ENCODE results near the gene TUBB2B.

Gene TUBB2B

DNA sequence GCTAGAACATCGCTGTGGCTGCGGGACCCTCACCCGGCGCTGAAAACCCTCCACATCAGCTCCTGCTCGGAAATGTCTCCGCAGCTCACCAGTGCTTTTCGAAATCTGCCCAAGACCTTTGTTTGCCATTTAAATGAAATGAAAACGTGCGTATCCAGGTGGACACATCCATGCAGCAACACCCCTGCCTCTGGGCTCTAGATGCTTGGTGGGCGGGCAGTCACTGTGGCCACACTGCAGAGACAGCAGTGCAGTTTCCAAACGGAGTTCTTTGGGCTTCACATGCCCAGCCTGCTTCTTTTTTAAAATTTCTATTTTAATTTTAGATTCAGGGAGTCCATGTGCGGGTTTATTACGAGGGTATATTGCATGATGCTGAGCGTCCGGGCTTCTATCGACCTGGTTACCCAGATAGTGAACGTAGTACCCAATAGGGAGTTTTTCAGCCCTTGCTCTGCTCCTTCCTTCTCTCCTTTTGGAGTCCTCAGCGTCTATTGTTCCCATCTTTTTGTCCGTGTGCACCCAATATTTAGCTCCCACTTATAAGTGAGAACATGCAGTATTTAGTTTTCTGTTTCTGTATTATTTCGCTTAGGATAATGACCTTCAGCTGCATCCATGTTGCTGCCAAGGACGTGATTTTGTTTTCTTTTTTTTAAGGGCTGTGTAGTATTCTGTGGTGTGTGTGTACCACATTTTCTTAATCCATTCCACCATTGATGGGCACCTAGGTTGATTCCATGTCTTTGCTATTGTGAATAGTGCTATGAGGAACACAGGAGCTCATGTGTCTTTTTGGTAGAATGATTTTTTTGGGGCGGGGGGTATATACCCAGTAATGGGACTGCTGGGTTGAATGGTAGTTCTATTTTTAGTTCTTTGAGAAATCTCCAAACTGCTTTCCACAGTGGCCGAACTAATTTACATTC is 4.8 kb upstream of the TUBB2B start:
- no peak for DNase-seq (ENCODE audit: low spot score)

- no peak for DNase-seq (ENCODE audit: low spot score)
Observed at GRCh38 chr6:3231247-3232016, 4.0 kb upstream of the TUBB2B start.

DNA sequence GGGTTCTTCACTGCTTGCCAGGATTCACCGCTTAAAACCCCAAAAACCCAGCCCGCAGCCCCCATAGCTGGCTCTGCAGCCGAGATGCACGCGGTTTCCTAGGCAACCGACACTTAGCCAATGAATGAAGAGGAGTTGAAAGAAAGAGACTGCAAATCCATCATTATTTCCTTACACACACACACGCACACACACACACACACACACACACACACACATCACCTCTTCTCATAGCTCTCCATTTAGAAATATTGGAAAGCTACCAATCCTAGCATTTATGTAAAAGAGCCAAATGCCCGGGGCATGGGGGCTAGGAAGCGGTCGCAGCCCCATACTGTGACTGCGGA is 3.4 kb upstream of the TUBB2B start:
- no peak for DNase-seq (ENCODE audit: low spot score)

DNA sequence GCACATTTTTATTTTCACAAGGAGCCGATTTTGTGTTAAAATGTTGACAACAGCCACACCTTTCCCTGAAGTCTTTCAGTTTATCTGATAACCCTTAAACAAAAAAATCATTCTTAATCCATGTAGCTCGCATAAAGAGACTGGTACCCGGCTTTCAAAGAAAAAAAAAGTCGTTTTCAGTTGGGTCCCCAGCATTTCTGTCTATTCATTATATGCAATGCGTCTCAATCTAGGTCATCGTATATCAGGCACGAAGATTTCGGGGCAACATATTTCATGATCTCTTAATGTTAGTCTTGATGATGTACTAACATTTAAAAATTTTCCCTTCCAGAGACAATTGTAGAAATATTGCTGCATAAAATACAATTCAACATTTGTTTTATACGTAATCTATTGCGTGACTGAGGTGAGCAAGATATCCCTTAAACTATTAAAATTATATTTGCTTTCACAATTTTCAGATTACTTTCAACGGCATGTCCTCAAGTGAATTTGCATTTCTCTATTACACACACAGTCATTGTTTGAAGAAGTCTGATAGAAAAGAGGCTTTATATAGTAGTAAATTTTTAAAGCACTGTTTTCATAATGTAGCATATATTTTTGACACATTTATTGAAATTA is 2.9 kb upstream of the TUBB2B start:
- DNase-seq (ENCODE audit: low spot score), result no peak

DNA sequence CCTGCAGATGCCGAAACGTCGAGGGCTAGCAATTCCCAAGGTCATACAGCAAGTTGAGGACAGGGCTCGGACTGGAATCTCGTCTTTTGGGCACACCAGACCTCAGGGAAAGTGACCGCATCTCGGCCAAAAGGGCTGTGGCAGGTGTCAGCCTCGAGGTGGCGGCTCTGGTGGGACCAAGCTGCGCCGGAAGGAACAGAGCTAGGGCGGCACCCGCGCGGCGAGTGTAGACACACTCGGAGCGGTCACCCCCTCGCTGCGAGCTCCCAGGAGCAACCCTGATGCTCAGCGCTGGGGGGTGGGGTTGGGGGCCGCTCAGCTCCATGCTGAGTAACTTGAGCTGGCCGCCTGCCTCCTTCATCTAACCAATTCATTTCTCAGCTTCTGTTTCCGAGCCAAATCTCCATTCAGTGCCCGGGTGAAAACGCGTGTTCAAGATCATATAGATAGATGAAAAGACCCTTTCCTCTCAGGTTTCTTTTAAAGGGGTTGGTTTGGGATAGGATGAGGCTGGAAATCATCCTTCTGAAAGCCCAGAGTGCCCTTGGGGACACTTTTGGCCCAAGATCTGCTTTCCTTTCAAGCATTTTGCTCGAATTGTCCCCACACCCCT is 2.2 kb upstream of the TUBB2B start:
- no peak for DNase-seq (ENCODE audit: low spot score)

DNA sequence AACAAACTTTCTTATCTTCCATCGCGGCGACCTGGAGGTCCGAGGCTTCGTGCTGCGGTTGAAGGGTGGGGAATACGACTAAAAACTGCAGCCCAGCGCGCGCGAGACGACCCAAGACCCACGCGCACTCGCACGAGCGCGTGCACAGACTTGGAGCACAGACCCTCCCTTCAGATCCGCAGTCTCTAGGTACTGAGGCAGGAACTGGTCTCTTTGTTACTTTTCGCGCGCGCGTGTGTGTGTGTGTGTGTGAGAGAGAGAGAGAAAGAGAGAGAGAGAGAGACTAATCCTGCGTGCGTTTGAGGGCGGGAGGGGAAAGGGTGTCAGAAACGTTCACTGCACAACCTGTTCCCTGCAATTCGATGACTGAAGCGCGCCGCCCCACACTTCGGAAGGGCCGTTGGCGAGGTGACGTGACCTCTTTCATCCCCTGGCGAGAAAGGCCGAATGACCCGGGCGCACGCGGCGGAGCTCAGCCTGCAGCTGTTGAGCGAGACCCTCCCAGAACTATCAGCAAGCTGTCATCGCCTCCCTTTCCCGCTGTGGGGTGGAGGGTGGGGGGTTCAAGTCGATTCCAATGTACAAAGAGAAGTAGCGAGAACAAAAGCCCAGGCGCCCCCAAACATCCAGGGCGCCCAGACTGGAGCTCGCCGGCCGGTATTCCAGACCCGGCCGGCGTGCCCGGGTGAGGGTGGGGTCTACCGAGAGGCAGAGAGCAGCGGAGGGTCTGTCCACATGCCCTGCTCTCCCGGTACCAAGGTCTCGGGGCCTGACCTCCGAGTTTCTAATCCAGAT is 1.5 kb upstream of the TUBB2B start:
- DNase-seq (ENCODE audit: low spot score), result no peak

- DNase-seq (ENCODE audit: low spot score), result no peak
Observed at GRCh38 chr6:3228046-3228671, 706 bp upstream of the TUBB2B start.

- DNase-seq (ENCODE audit: low spot score), result no peak
Observed at GRCh38 chr6:3226481-3227362, 731 bp downstream of the TUBB2B start.

- no peak for DNase-seq (ENCODE audit: low spot score)
Observed at GRCh38 chr6:3226042-3226441, 1.4 kb downstream of the TUBB2B start.

GRCh38 chr6:3222506-3223038 is 4.9 kb downstream of the TUBB2B start:
- DNase-seq (ENCODE audit: low spot score), result no peak

DNA sequence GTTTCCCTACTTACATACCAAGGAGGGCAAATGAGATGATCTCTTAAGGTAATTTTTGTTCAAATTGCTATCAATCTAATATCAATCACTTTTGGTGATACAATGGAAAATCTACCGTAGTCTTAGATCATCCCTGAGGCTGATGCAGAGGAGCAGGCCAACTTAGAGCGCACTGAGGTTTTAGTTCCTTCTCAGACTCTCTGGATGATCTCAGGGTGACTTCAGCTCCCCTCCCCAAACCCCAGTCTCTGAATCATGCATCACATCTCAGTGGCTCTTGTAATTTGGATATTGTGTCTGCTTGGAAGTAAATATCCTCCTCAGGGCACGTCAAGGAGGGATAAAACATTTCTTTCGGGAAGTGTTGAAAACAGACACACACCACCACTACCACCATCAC is 5.9 kb downstream of the TUBB2B start:
- no peak for DNase-seq (ENCODE audit: low spot score)

- DNase-seq (ENCODE audit: low spot score), result no peak
Observed at GRCh38 chr6:3220366-3220765, 7.1 kb downstream of the TUBB2B start.

DNA sequence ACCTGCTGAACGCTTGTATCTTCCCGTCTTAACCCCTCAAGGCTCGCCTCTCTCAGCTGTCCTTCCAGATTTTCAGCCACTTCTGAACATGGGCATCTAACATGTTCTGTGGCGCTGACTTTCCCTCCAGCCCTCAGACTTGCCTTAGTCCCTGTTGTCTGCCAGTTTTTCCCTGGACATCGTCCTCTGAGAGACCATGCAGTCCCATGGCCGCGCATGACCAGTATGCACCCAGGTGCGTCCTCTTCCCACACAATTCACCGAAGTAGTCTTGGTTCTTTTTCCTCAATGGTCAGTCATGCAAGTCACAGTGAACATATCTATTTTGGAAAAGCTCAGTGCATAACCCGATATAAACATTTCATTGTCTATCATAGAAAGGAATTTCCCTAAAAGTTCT is 9.2 kb downstream of the TUBB2B start:
- no peak for DNase-seq (ENCODE audit: low spot score)

- DNase-seq (ENCODE audit: low spot score), result no peak
Observed at GRCh38 chr6:3217286-3217685, 10.2 kb downstream of the TUBB2B start.

DNA sequence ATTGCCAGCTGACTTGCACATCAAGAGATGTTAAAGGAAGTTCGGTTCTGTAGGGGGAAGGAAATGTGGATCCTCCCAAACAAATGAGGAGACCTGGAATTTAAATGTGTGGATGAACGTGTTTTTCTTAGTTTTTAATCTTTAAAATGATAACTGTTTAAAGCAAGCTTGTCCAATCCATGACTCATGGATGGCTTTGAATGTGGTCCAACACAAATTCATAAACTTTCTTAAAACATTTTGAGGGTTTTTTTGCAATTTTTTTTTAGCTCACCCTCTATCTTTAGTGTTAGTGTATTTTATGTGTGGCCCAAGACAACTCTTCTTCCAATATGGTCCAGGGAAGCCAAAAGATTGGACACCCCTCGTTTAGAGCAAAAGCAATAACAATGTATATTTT is 12.6 kb downstream of the TUBB2B start:
- no peak for DNase-seq (ENCODE audit: low spot score)

GRCh38 chr6:3213334-3213695 is 14.1 kb downstream of the TUBB2B start:
- DNase-seq (ENCODE audit: low spot score), result no peak

DNA sequence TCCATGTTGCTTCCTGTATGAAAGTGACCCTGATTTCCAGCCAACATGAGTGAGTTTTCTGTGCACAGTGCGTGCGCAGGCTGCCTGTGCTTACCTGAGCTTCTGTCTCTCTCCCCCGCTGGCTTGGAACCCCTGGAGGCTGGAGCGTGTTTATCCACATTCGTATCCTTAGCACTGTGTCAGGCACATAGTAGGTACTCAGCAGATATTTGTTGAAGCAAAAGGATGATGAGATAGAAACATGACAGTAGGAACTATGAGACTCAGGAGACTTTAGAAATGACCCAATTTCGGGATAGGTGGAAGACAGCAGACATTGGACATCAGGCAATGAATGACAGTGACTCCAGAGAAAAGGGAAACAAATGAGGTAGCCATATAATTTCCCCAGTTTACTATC is 15.2 kb downstream of the TUBB2B start:
- DNase-seq (ENCODE audit: low spot score), result no peak

GRCh38 chr6:3211681-3212080 is 15.8 kb downstream of the TUBB2B start:
- no peak for DNase-seq (ENCODE audit: low spot score)

DNA sequence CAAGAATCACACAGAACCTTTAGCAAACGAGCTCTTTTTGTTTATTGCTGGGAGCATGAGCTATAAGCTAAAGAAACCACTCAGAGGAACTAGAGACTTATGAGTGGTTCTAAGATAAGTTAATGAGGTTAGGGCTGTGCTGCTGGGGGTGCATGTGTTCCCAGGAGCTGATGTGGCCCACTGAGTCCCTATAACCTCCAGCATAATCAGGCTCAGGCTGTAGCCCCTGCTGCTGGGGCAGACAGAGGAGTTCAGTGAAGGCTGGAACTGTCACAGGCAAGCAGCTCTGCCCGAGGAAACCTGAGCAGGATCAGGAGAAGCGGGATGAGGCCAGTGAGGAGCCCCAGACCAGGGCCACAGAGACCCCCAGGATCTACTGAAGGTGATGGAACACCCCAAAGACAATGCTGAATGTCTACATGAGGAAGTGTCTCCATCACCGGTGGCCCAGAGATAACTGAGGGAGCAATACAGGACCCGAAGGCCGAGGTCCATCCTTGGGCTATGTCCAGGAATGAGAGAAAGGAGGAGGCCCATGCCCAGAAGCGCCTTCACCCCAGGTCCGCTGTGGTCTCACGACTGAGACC is 17.3 kb downstream of the TUBB2B start:
- DNase-seq (ENCODE audit: low spot score), result no peak

Measured in hematopoietic multipotent progenitor cell treated with erythropoietin and hydrocortisone succinate and interleukin-3 and kit ligand, for 17 days (in vitro differentiated cells).